GM23338 (cell line): ENCODE results near the gene UBE2S. TPM values are rescaled to one million over a fixed set of nuclear protein-coding genes. Genes with fewer than 3 reads are reported as not detected.
A peak's percentile ranks its signal among the peaks of the same experiment; 100 is the strongest.

Experiments used
- ATAC-seq: fragments of 200-7000 bp; cut with Tn5 transposase; 3 replicates; pipeline ENCODE4 v1.9.1; 2020
- DNase-seq: peaks from one replicate; pipeline ENCODE4 v3.0.0-alpha.2; 2015; ENCODE audit warnings: low spot score
- H2AFZ ChIP-seq: fragments of 200-600 bp; sonication (generic); 2 replicates; pipeline ENCODE4 v1.8.0; 2016; ENCODE audit warnings: antibody characterized with exemption, mild to moderate bottlenecking, moderate library complexity
- H3F3A ChIP-seq: fragments of 200-600 bp; sonication (generic); replicated peaks from 2 replicates; pipeline ENCODE4 v1.8.0; 2017; ENCODE audit warnings: antibody characterized with exemption, mixed run types, low read depth
- H3K27ac ChIP-seq: fragments of 200-600 bp; sonication (generic); 2 replicates; pipeline ENCODE4 v1.6.1; 2016; ENCODE audit warnings: low read depth
- H3K27me3 ChIP-seq: fragments of 200-600 bp; sonication (generic); 2 replicates; pipeline ENCODE4 v1.8.0; 2016; ENCODE audit warnings: mild to moderate bottlenecking, mixed run types, moderate library complexity; ENCODE audit not compliant: insufficient read depth
- H3K36me3 ChIP-seq: fragments of 200-600 bp; sonication (generic); 2 replicates; pipeline ENCODE4 v1.8.0; 2016; ENCODE audit warnings: mild to moderate bottlenecking; ENCODE audit not compliant: insufficient read depth
- H3K4me1 ChIP-seq: fragments of 200-600 bp; sonication (generic); 2 replicates; pipeline ENCODE4 v1.8.0; 2016; ENCODE audit warnings: mild to moderate bottlenecking, moderate library complexity; ENCODE audit not compliant: insufficient read depth
- H3K4me2 ChIP-seq: fragments of 200-600 bp; sonication (generic); 2 replicates; pipeline ENCODE4 v1.7.1; 2017; ENCODE audit warnings: mixed run types
- H3K4me3 ChIP-seq: fragments of 200-600 bp; sonication (generic); 2 replicates; pipeline ENCODE4 v1.6.1; 2016; ENCODE audit warnings: mixed run types
- H3K79me2 ChIP-seq: fragments of 200-600 bp; sonication (generic); replicated peaks from 2 replicates; pipeline ENCODE4 v1.8.0; 2017; ENCODE audit warnings: mild to moderate bottlenecking; ENCODE audit not compliant: insufficient read depth
- H3K9me2 ChIP-seq: fragments of 200-600 bp; sonication (generic); 2 replicates; pipeline ENCODE4 v1.8.0; 2017; ENCODE audit not compliant: insufficient read depth
- H4K20me1 ChIP-seq: fragments of 200-600 bp; sonication (generic); replicated peaks from 2 replicates; pipeline ENCODE4 v1.8.0; 2017; ENCODE audit warnings: mild to moderate bottlenecking; ENCODE audit not compliant: insufficient read depth
- H3K27ac Mint-ChIP-seq: 2 replicates; pipeline ENCODE4 v1.8.0; 2020; ENCODE audit warnings: inconsistent platforms, mild to moderate bottlenecking, moderate library complexity, mixed read lengths
- H3K27me3 Mint-ChIP-seq: 3 replicates; pipeline ENCODE4 v1.8.0; 2022; ENCODE audit warnings: low read depth, mild to moderate bottlenecking, moderate library complexity, mixed read lengths, inconsistent platforms; ENCODE audit not compliant: insufficient read depth, poor library complexity
- H3K36me3 Mint-ChIP-seq: 3 replicates; pipeline ENCODE4 v1.8.0; 2021; ENCODE audit warnings: low read depth, mild to moderate bottlenecking, inconsistent platforms, moderate library complexity, mixed read lengths
- H3K4me1 Mint-ChIP-seq: 3 replicates; pipeline ENCODE4 v1.8.0; 2020; ENCODE audit warnings: mild to moderate bottlenecking, inconsistent platforms, mixed read lengths
- H3K4me3 Mint-ChIP-seq: 3 replicates; pipeline ENCODE4 v1.8.0; 2021; ENCODE audit warnings: moderate library complexity, mild to moderate bottlenecking, inconsistent platforms, mixed read lengths
- H3K9me3 Mint-ChIP-seq: 3 replicates; pipeline ENCODE4 v1.8.0; 2020; ENCODE audit warnings: moderate library complexity, mild to moderate bottlenecking, inconsistent platforms, mixed read lengths
- CREB1 ChIP-seq: fragments of 250-450 bp; sonication (Bioruptor Pico); IDR thresholded peaks from 2 replicates; pipeline ENCODE4 v1.5.0; 2020; ENCODE audit warnings: low read depth, mild to moderate bottlenecking, moderate library complexity
- CTCF ChIP-seq, 2 experiments: fragments of 200-600 bp in 1 of 2; sonication (generic) in 1 of 2; conservative IDR thresholded peaks; 2 replicates each; pipeline versions ENCODE4 v1.5.1 to v1.6.1; 2016 to 2017; ENCODE audit warnings: antibody characterized with exemption in 2 of 2, low read depth in 2 of 2, mild to moderate bottlenecking in 2 of 2, moderate library complexity in 1 of 2
- EZH2 ChIP-seq: fragments of 200-600 bp; sonication (generic); IDR thresholded peaks from one replicate; pipeline ENCODE4 v1.8.0; 2017; ENCODE audit warnings: antibody characterized with exemption, mild to moderate bottlenecking, low read depth; ENCODE audit not compliant: unreplicated experiment
- EZH2phosphoT487 ChIP-seq: fragments of 200-600 bp; sonication (generic); IDR thresholded peaks from one replicate; pipeline ENCODE4 v1.8.1; 2018; ENCODE audit warnings: antibody characterized with exemption; ENCODE audit not compliant: unreplicated experiment
- JUNB ChIP-seq: IDR thresholded peaks from one replicate; pipeline ENCODE4 v1.6.1; 2016; ENCODE audit warnings: antibody characterized with exemption; ENCODE audit not compliant: unreplicated experiment
- NANOG ChIP-seq: IDR thresholded peaks from 2 replicates; pipeline ENCODE4 v1.6.1; 2016; ENCODE audit warnings: antibody characterized with exemption, borderline replicate concordance
- POLR2AphosphoS5 ChIP-seq: IDR thresholded peaks from 2 replicates; pipeline ENCODE4 v1.6.1; 2016; ENCODE audit warnings: antibody characterized with exemption, low read depth
- REST ChIP-seq: IDR thresholded peaks from one replicate; pipeline ENCODE4 v1.6.1; 2018; ENCODE audit warnings: antibody characterized with exemption; ENCODE audit not compliant: unreplicated experiment
- STAT1 ChIP-seq: IDR thresholded peaks from one replicate; pipeline ENCODE4 v1.6.1; 2016; ENCODE audit warnings: antibody characterized with exemption; ENCODE audit not compliant: unreplicated experiment
- ZNF114 ChIP-seq: fragments of 250-450 bp; sonication (Bioruptor Pico); IDR thresholded peaks from 2 replicates; pipeline ENCODE4 v1.5.0; 2020; ENCODE audit warnings: mild to moderate bottlenecking, moderate library complexity
- ZNF462 ChIP-seq: fragments of 250-450 bp; sonication (Bioruptor Pico); IDR thresholded peaks from 2 replicates; pipeline ENCODE4 v1.5.0; 2020; ENCODE audit warnings: mild to moderate bottlenecking, moderate library complexity
- polyA plus RNA-seq: library from polyadenylated mRNA; unstranded; fragments of >200 nt; fragmentation: Nextera tagmentation; extraction: Ambion mirVana; gene quantifications from 2 replicates; pipeline ENCODE4 v1.2.1, GENCODE V29; 2016
- total RNA-seq: library from RNA; depleted of rRNA; stranded (reverse); fragments of >200 nt; shearing (Covaris generic); gene quantifications from 2 replicates; pipeline ENCODE4 v1.2.3, GENCODE V29; 2014

UBE2S gene
- total and polyA plus RNA-seq, 2 experiments from 2014 or later, result 363 to 533 TPM

- peaks cover 30% of the 10 kb centered on the region for H3K4me1 ChIP-seq
- no peak for TF ChIP-seq JUNB
- TF ChIP-seq POLR2AphosphoS5, result no peak
- TF ChIP-seq EZH2, result no peak
- TF ChIP-seq ZNF462 (CRISPR knock-in tag), result no peak
- TF ChIP-seq CTCF (conservative IDR thresholded peaks at IDR 0.05; ENCODE audit: low read depth in 2 of 2), result no peak
- no peak for TF ChIP-seq NANOG
- no peak for TF ChIP-seq EZH2phosphoT487
- TF ChIP-seq ZNF114, result no peak
- TF ChIP-seq STAT1, result no peak
- TF ChIP-seq CREB1 (CRISPR knock-in tag), result no peak
- TF ChIP-seq REST, result no peak
- Mint-ChIP-seq H3K9me3 (peaks cover 5% of the 10 kb centered on the region; the same call in 2 of the 3 replicates), H3K4me1 (peaks cover 33% of the 10 kb centered on the region), H3K27ac (no peak overlapping the region), H3K27me3 (peaks cover 46% of the 10 kb centered on the region), H3K4me3 (peak overlapping the region; percentile 40; the same call in 1 of the 3 replicates), H3K36me3 (peaks cover 17% of the 10 kb centered on the region)
- no peaks in the 10 kb centered on the region for H3K9me2 ChIP-seq
- ATAC-seq (no peak), DNase-seq (no peak)
- H3K4me2 ChIP-seq, result no peak overlapping the region
- H3K79me2 ChIP-seq, result peaks cover 17% of the 10 kb centered on the region
- H4K20me1 ChIP-seq, result peaks cover 16% of the 10 kb centered on the region
- H3K36me3 ChIP-seq, result peaks cover 4% of the 10 kb centered on the region; the same call in 1 of the 2 replicates
- peaks cover 22% of the 10 kb centered on the region for H3F3A ChIP-seq
- H3K27ac ChIP-seq, result no peak overlapping the region
- H2AFZ ChIP-seq, result no peak overlapping the region
- H3K27me3 ChIP-seq, result peaks cover 33% of the 10 kb centered on the region
- no peak overlapping the region for H3K4me3 ChIP-seq
Measured at GRCh38 chr19:55382013-55382412, 25.6 kb downstream of the UBE2S start.
